GM10847 (cell line): ENCODE data around the gene PAPPA2.

Experiments
- POLR2A ChIP-seq: IDR thresholded peaks from 2 replicates; pipeline ENCODE4 v1.6.1; 2011; ENCODE audit not compliant: insufficient read length; ENCODE audit errors: extremely low read depth

The PAPPA2 gene

GRCh38 chr1:176533020-176533419 is 70.0 kb downstream of the PAPPA2 start:
- TF ChIP-seq POLR2A: no peak

- no peak for TF ChIP-seq POLR2A
Observed at GRCh38 chr1:176536588-176536987, 73.6 kb downstream of the PAPPA2 start.

GRCh38 chr1:176539018-176539417 is 76.0 kb downstream of the PAPPA2 start:
- TF ChIP-seq POLR2A: no peak

- TF ChIP-seq POLR2A: no peak
Observed at GRCh38 chr1:176540428-176540827, 77.5 kb downstream of the PAPPA2 start.

- no peak for TF ChIP-seq POLR2A
Observed at GRCh38 chr1:176541663-176542062, 78.7 kb downstream of the PAPPA2 start.

GRCh38 chr1:176542352-176542751 is 79.4 kb downstream of the PAPPA2 start:
- TF ChIP-seq POLR2A: no peak

- no peak for TF ChIP-seq POLR2A
Observed at GRCh38 chr1:176543360-176544129, 80.6 kb downstream of the PAPPA2 start.

GRCh38 chr1:176545034-176545639 is 82.2 kb downstream of the PAPPA2 start:
- no peak for TF ChIP-seq POLR2A

- no peak for TF ChIP-seq POLR2A
Observed at GRCh38 chr1:176546825-176547224, 83.8 kb downstream of the PAPPA2 start.

- no peak for TF ChIP-seq POLR2A
Observed at GRCh38 chr1:176551146-176551545, 88.2 kb downstream of the PAPPA2 start.

- no peak for TF ChIP-seq POLR2A
Observed at GRCh38 chr1:176552217-176552991, 89.4 kb downstream of the PAPPA2 start.

GRCh38 chr1:176552999-176553398 is 90.0 kb downstream of the PAPPA2 start:
- TF ChIP-seq POLR2A: no peak

GRCh38 chr1:176556288-176556687 is 93.3 kb downstream of the PAPPA2 start:
- no peak for TF ChIP-seq POLR2A

GRCh38 chr1:176557543-176558258 is 94.7 kb downstream of the PAPPA2 start:
- TF ChIP-seq POLR2A: no peak

- TF ChIP-seq POLR2A: no peak
Observed at GRCh38 chr1:176558561-176558960, 95.6 kb downstream of the PAPPA2 start.
